ENCODE data around the gene CORO1C.

- TF ChIP-seq MXI1 (conservative IDR thresholded peaks at IDR 0.05; ENCODE audit: poor library complexity, severe bottlenecking) (no peak), CTCF (IDR thresholded peaks at IDR 0.05; ENCODE audit: poor library complexity, severe bottlenecking) (no peak), SMC3 (conservative IDR thresholded peaks at IDR 0.05; ENCODE audit: poor library complexity) (no peak), REST (IDR thresholded peaks at IDR 0.05; ENCODE audit: borderline replicate concordance) (no peak), EZH2 (IDR thresholded peaks at IDR 0.05; ENCODE audit: borderline replicate concordance, insufficient read depth, low read length, poor library complexity, severe bottlenecking) (no peak), POLR2AphosphoS5 (IDR thresholded peaks at IDR 0.05) (no peak), EP300 (conservative IDR thresholded peaks at IDR 0.05; ENCODE audit: poor library complexity, severe bottlenecking) (no peak), RAD21 (conservative IDR thresholded peaks at IDR 0.05) (no peak)
Measured at GRCh38 chr12:108690542-108691174, 40.7 kb downstream of the CORO1C start.
